Ascending aorta (tissue), 2 donors: ENCODE data around the gene ISG15. TPM values are rescaled to one million over a fixed set of nuclear protein-coding genes. Genes with fewer than 3 reads are reported as not detected.

ENCODE experiments used
- DNase-seq, 2 donors: peaks; one replicate each; pipeline ENCODE4 v3.0.0-alpha.2; 2019; ENCODE audit warnings: low spot score in 2 of 2
- H3K27ac ChIP-seq, 2 donors: fragments of 200-600 bp; sonication (generic); one replicate each; pipeline ENCODE4 v1.5.1; 2016 to 2017; ENCODE audit warnings: mild to moderate bottlenecking in 1 of 2
- H3K27me3 ChIP-seq: fragments of 200-600 bp; sonication (generic); one replicate; pipeline ENCODE4 v1.5.1; 2017
- H3K36me3 ChIP-seq, 2 donors: fragments of 200-600 bp; sonication (generic); one replicate each; pipeline ENCODE4 v1.5.1; 2016
- H3K4me1 ChIP-seq, 2 donors: fragments of 200-600 bp; sonication (generic); one replicate each; pipeline ENCODE4 v1.5.1; 2016 to 2017; ENCODE audit warnings: mild to moderate bottlenecking in 1 of 2
- H3K4me3 ChIP-seq, 2 donors: fragments of 200-600 bp; sonication (generic); one replicate each; pipeline ENCODE4 v1.5.1; 2016 to 2017; ENCODE audit warnings: mild to moderate bottlenecking in 1 of 2
- H3K9me3 ChIP-seq, 2 donors: fragments of 200-600 bp; sonication (generic); one replicate each; pipeline ENCODE4 v1.5.1; 2016
- CTCF ChIP-seq, 3 experiments: fragments of 200-600 bp in 2 of 3; fragments of 450-650 bp in 1 of 3; sonication (generic) in 2 of 3; IDR thresholded peaks; one replicate each; pipeline ENCODE4 v1.5.1; 2016 to 2019; ENCODE audit warnings: antibody characterized with exemption in 3 of 3, mild to moderate bottlenecking in 1 of 3, moderate library complexity in 1 of 3
- intact Hi-C: fragments of 100-400 bp; cut with DNase I; formaldehyde crosslinking; loops from one replicate; pipeline ENCODE4 v1.15.1; 2023
- total RNA-seq: library from RNA; depleted of rRNA; stranded (reverse); fragments of >200 nt; gene quantifications from one replicate; pipeline ENCODE4 v1.1.0, GENCODE V29; 2016

The ISG15 gene
- total RNA-seq, 1 donor from 2014 or later: 125 TPM

- Histone ChIP-seq H3K4me1 (peaks cover 9 to 10% of the 10 kb centered on the region in 2 donors), H3K27ac (peak within 1 kb of the TSS; percentile 87 to 93), H3K4me3 (peak within 1 kb of the TSS; percentile 93 to 95), H3K27me3 (no peaks in the 10 kb centered on the region), H3K9me3 (no peaks in the 10 kb centered on the region), H3K36me3 (no peaks in the 10 kb centered on the region)
- no peak for TF ChIP-seq CTCF (IDR thresholded peaks at IDR 0.05)
- intact Hi-C loops: loop anchor here (1.0 kb wide), 5 partner anchors 20 to 115 kb away; partner anchors contain the start of genes C1orf159, HES4 and NOC2L
- DNase-seq: no peak
These were observed 6.7 kb downstream of the ISG15 start, which contains the start of gene AGRN for GRCh38 chr1:1020000-1020404. TSS of gene AGRN (plus strand) at chr1:1020120. CDS start at chr1:1020173, 53 bp downstream.

GRCh38 chr1:1020415-1021009 is 7.2 kb downstream of the ISG15 start:
- H3K27me3 ChIP-seq: no peaks in the 10 kb centered on the region
- H3K27ac ChIP-seq: no peak overlapping the region
- H3K4me3 ChIP-seq: peak overlapping the region; percentile 93 to 95
- no peaks in the 10 kb centered on the region for H3K36me3 ChIP-seq
- DNase-seq: no peak
- H3K9me3 ChIP-seq: no peaks in the 10 kb centered on the region
- no peak for TF ChIP-seq CTCF (IDR thresholded peaks at IDR 0.05)
- peaks cover 9 to 10% of the 10 kb centered on the region in 2 donors for H3K4me1 ChIP-seq
- intact Hi-C loops: no loop called here

GRCh38 chr1:1021010-1021919 is 8.0 kb downstream of the ISG15 start:
- intact Hi-C loops: no loop called here
- H3K27me3 ChIP-seq: no peaks in the 10 kb centered on the region
- peaks cover 9 to 10% of the 10 kb centered on the region in 2 donors for H3K4me1 ChIP-seq
- H3K4me3 ChIP-seq: peak overlapping the region; percentile 93 to 95
- H3K36me3 ChIP-seq: no peaks in the 10 kb centered on the region
- no peaks in the 10 kb centered on the region for H3K9me3 ChIP-seq
- no peak overlapping the region for H3K27ac ChIP-seq
- TF ChIP-seq CTCF (IDR thresholded peaks at IDR 0.05): no peak
- DNase-seq: no peak

GRCh38 chr1:1021920-1022259 is 8.6 kb downstream of the ISG15 start:
- H3K27ac ChIP-seq: no peak overlapping the region
- TF ChIP-seq CTCF (IDR thresholded peaks at IDR 0.05): no peak
- no peaks in the 10 kb centered on the region for H3K36me3 ChIP-seq
- H3K4me1 ChIP-seq: peaks cover 9 to 10% of the 10 kb centered on the region in 2 donors
- H3K27me3 ChIP-seq: no peaks in the 10 kb centered on the region
- intact Hi-C loops: no loop called here
- DNase-seq: no peak
- H3K9me3 ChIP-seq: no peaks in the 10 kb centered on the region
- no peak overlapping the region for H3K4me3 ChIP-seq

GRCh38 chr1:1022302-1023009 is 9.2 kb downstream of the ISG15 start:
- Histone ChIP-seq H3K27me3 (no peaks in the 10 kb centered on the region), H3K27ac (no peak overlapping the region), H3K9me3 (no peaks in the 10 kb centered on the region), H3K36me3 (no peaks in the 10 kb centered on the region), H3K4me1 (peaks cover 9 to 10% of the 10 kb centered on the region in 2 donors), H3K4me3 (no peak overlapping the region)
- DNase-seq: no peak
- intact Hi-C loops: no loop called here
- no peak for TF ChIP-seq CTCF (IDR thresholded peaks at IDR 0.05)
